Gastroesophageal sphincter (tissue), 3 donors: ENCODE results near the gene HMG20B.

Source experiments
- CTCF ChIP-seq, 4 experiments: fragments of 200-600 bp in 2 of 4; fragments of 450-650 bp in 2 of 4; sonication (generic) in 1 of 4; IDR thresholded peaks; one replicate each; pipeline ENCODE4 v1.5.1; 2017 to 2019; ENCODE audit warnings: antibody characterized with exemption in 4 of 4, mild to moderate bottlenecking in 2 of 4, moderate library complexity in 2 of 4
- EP300 ChIP-seq: sonication (generic); formaldehyde crosslinking; IDR thresholded peaks from one replicate; pipeline ENCODE4 v1.6.1; 2017; ENCODE audit warnings: antibody characterized with exemption, mild to moderate bottlenecking
- POLR2A ChIP-seq, 2 donors: fragments of 450-650 bp; IDR thresholded peaks; one replicate each; pipeline ENCODE4 v1.6.1; 2017; ENCODE audit warnings: antibody characterized with exemption in 2 of 2, mild to moderate bottlenecking in 2 of 2, moderate library complexity in 1 of 2

GRCh38 chr19:3609779-3610719 is 37.3 kb downstream of the HMG20B start:
- no peak for TF ChIP-seq CTCF (IDR thresholded peaks at IDR 0.05)
- no peak for TF ChIP-seq EP300
- TF ChIP-seq POLR2A (IDR thresholded peaks at IDR 0.05), result no peak
